HG03196 (cell line): ENCODE measurements around the gene CLIP2.

Experiments
- ATAC-seq: cut with Tn5 transposase; IDR thresholded peaks from one replicate; pipeline ENCODE4 v1.9.1; 2021; ENCODE audit not compliant: unreplicated experiment

CLIP2 gene

GRCh38 chr7:74269757-74270277 lies 19.4 kb upstream of the CLIP2 start:
- ATAC-seq: peak; percentile 48

- no peak for ATAC-seq
These were observed 17.5 kb upstream of the CLIP2 start for GRCh38 chr7:74271742-74272141.

GRCh38 chr7:74272305-74273038 lies 16.7 kb upstream of the CLIP2 start:
- ATAC-seq: peak; percentile 70

GRCh38 chr7:74275401-74275881 lies 13.8 kb upstream of the CLIP2 start:
- no peak for ATAC-seq

- ATAC-seq: no peak
These were observed 11.6 kb upstream of the CLIP2 start for GRCh38 chr7:74277636-74278035.

GRCh38 chr7:74280985-74281384 lies 8.2 kb upstream of the CLIP2 start:
- no peak for ATAC-seq

GRCh38 chr7:74282748-74283459 lies 6.3 kb upstream of the CLIP2 start:
- no peak for ATAC-seq

GRCh38 chr7:74283858-74284447 lies 5.3 kb upstream of the CLIP2 start:
- no peak for ATAC-seq

- ATAC-seq: peak; percentile 46
These were observed 4.4 kb upstream of the CLIP2 start for GRCh38 chr7:74284781-74285259.

- ATAC-seq: no peak
These were observed 3.1 kb upstream of the CLIP2 start for GRCh38 chr7:74286131-74286530.

- ATAC-seq: no peak
These were observed 1.7 kb upstream of the CLIP2 start for GRCh38 chr7:74287303-74288033.

- ATAC-seq: no peak
These were observed 949 bp upstream of the CLIP2 start for GRCh38 chr7:74288034-74288881.

- no peak for ATAC-seq
These were observed 699 bp downstream of the CLIP2 start for GRCh38 chr7:74289659-74290552.

GRCh38 chr7:74290553-74290950 lies 1.3 kb downstream of the CLIP2 start:
- no peak for ATAC-seq

- ATAC-seq: no peak
These were observed 1.8 kb downstream of the CLIP2 start for GRCh38 chr7:74290981-74291441.

GRCh38 chr7:74291535-74291934 lies 2.3 kb downstream of the CLIP2 start:
- no peak for ATAC-seq

- no peak for ATAC-seq
These were observed 3.8 kb downstream of the CLIP2 start for GRCh38 chr7:74292757-74293576.

- no peak for ATAC-seq
These were observed 4.3 kb downstream of the CLIP2 start for GRCh38 chr7:74293577-74293908.
